ENCODE results near the gene PIK3C2G.

Gene PIK3C2G

GRCh38 chr12:18294889-18295288, 33.6 kb downstream of the PIK3C2G start:
- TF ChIP-seq ZNF274 (IDR thresholded peaks at IDR 0.05; ENCODE audit: low read depth, low read length) = no peak
- no peak overlapping the region for H3K4me3 ChIP-seq (ENCODE audit: low read length)

GRCh38 chr12:18296201-18296908, 35.0 kb downstream of the PIK3C2G start:
- no peak for TF ChIP-seq ZNF274 (IDR thresholded peaks at IDR 0.05; ENCODE audit: low read depth, low read length)
- H3K4me3 ChIP-seq (ENCODE audit: low read length) = no peak overlapping the region

- TF ChIP-seq ZNF274 (IDR thresholded peaks at IDR 0.05; ENCODE audit: low read depth, low read length) = no peak
- H3K4me3 ChIP-seq (ENCODE audit: low read length) = no peak overlapping the region
Observed at GRCh38 chr12:18296909-18297280, 35.6 kb downstream of the PIK3C2G start.

- TF ChIP-seq ZNF274 (IDR thresholded peaks at IDR 0.05; ENCODE audit: low read depth, low read length) = no peak
- H3K4me3 ChIP-seq (ENCODE audit: low read length) = no peak overlapping the region
Observed at GRCh38 chr12:18297902-18298301, 36.6 kb downstream of the PIK3C2G start.

DNA sequence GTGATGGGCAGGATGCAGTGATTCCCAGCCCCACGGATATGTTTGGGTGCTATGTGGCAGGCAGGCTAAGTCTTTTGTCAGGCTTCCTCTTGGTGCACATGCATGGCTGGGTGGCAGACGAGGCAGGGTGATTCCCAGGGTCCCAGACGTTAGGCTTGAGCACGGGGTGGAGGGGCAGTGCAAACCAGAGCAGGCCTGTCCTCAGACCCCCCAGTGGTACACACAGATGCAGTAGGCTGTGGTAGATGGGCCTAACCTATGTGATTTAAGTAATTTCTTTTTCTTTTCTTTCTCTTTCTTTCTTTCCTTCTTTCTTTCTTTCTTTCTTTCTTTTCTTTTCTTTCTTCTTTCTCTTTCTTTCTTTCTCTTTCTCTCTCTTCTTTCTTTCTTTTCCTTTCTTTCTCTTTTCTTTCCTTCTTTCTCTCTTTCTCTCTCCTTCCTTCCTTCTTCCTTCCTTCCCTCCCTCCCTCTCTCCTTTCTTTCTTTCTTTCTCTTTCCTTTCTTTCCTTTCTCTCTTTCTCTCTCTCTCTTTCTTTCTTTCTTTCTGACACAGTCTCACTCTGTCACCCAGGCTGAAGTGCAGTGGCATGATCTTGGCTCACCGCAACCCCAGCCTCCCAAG, 41.6 kb downstream of the PIK3C2G start:
- TF ChIP-seq ZNF274 (IDR thresholded peaks at IDR 0.05; ENCODE audit: low read depth, low read length) = no peak
- H3K4me3 ChIP-seq (ENCODE audit: low read length) = no peak overlapping the region

- no peak overlapping the region for H3K4me3 ChIP-seq (ENCODE audit: low read length)
- no peak for TF ChIP-seq ZNF274 (IDR thresholded peaks at IDR 0.05; ENCODE audit: low read depth, low read length)
Observed at GRCh38 chr12:18304609-18305008, 43.3 kb downstream of the PIK3C2G start.

GRCh38 chr12:18306311-18306710, 45.0 kb downstream of the PIK3C2G start:
- TF ChIP-seq ZNF274 (IDR thresholded peaks at IDR 0.05; ENCODE audit: low read depth, low read length) = no peak
- no peak overlapping the region for H3K4me3 ChIP-seq (ENCODE audit: low read length)

DNA sequence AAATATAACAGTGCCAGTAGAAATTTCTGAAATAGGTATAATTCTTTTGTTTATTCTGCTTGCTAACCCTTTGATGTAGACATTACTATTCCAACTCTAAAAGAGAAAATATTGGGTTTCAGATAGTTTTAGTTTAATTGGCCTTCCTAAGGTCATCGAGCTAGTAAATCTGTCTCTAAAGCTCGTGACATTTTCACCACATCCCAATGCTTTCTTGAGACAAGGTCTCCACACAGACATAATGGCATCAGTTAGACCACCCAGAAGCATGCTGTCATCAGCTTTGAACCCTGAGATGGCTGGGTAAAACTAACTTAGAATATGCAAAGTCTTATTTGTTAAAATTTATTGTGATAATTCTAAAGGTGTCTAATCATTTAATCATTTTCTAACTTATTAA, 52.0 kb downstream of the PIK3C2G start:
- no peak for TF ChIP-seq ZNF274 (IDR thresholded peaks at IDR 0.05; ENCODE audit: low read depth, low read length)
- H3K4me3 ChIP-seq (ENCODE audit: low read length) = no peak overlapping the region

- no peak for TF ChIP-seq ZNF274 (IDR thresholded peaks at IDR 0.05; ENCODE audit: low read depth, low read length)
- H3K4me3 ChIP-seq (ENCODE audit: low read length) = no peak overlapping the region
Observed at GRCh38 chr12:18320036-18320617, 58.8 kb downstream of the PIK3C2G start.

DNA sequence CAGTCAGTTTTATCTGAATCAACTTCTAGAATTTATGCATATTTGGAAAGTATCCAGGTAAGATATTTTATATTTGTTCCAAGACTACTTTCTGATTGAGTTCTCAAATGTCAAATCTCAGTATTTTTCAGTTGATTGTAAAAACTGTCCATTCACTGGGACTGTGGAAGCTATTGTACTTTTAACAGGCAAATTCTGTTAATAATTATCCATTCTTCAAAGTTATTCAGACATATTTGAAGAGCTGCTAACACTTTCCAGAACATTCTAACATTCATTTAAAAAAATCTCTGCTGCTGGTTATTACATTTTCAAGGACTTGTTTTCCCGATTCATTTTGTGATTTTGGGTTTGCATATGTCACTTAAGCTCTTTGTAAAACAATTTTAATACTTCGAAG, 59.7 kb downstream of the PIK3C2G start:
- no peak for TF ChIP-seq ZNF274 (IDR thresholded peaks at IDR 0.05; ENCODE audit: low read depth, low read length)
- no peak overlapping the region for H3K4me3 ChIP-seq (ENCODE audit: low read length)

GRCh38 chr12:18323159-18323558, 61.8 kb downstream of the PIK3C2G start:
- H3K4me3 ChIP-seq (ENCODE audit: low read length) = no peak overlapping the region
- no peak for TF ChIP-seq ZNF274 (IDR thresholded peaks at IDR 0.05; ENCODE audit: low read depth, low read length)

DNA sequence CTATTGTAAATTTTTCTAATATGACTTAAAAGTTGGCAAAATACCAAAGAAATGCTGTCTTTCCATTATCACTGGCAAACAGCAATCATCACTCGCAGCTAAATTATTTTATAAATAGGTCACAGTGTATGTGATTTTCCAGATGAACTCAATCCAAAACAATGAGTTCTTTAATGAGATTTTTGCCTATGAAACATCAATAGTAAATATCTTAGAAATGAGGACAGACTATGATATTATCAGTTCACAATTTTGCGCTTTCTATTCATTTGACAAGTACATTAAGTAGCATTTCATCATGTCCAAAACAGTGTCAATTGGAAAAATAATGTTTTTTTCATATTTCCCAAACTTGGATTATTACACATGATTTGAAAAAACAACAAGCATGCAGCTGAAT, 65.7 kb downstream of the PIK3C2G start:
- TF ChIP-seq ZNF274 (IDR thresholded peaks at IDR 0.05; ENCODE audit: low read depth, low read length) = no peak
- no peak overlapping the region for H3K4me3 ChIP-seq (ENCODE audit: low read length)

DNA sequence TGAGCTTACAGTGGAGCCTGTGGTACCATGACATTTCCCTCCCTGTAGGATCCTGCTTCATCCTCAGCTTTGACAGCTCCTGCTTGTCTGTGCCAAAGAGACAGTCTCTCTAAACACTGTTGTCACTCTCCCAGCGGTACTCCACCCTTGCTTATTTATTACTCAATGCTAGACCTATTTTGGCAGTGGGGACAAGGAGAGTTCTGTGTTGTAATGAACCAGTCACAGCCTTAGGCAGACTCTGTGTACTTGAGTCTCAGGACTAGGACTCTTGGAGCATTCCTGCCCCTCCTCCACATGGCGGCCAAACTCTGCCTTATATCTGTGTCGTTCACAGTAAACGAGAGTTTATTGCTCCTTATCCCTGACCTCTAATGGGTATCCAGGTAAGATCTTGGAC, 70.9 kb downstream of the PIK3C2G start:
- H3K4me3 ChIP-seq (ENCODE audit: low read length) = no peak overlapping the region
- TF ChIP-seq ZNF274 (IDR thresholded peaks at IDR 0.05; ENCODE audit: low read depth, low read length) = no peak

DNA sequence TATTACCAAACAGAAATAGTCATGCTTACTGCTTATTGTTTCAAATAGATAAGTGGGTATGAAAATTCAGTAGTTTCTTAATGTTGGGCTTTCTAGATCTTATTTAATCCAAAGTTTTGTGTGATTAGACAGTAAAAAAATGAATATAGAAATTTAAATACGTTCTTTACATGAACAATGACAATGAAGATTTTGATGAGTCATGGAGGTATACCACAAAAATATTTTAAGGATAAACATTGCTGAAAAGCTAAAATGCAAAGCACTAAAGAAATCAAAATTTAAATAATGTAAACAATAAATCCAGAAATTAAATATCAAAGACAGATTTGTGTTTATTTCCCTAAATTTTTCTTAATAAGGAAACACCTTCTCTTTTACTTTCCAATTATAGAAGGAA, 78.3 kb downstream of the PIK3C2G start:
- TF ChIP-seq ZNF274 (IDR thresholded peaks at IDR 0.05; ENCODE audit: low read depth, low read length) = no peak
- no peak overlapping the region for H3K4me3 ChIP-seq (ENCODE audit: low read length)

- no peak overlapping the region for H3K4me3 ChIP-seq (ENCODE audit: low read length)
- TF ChIP-seq ZNF274 (IDR thresholded peaks at IDR 0.05; ENCODE audit: low read depth, low read length) = no peak
Observed at GRCh38 chr12:18340186-18340585, 78.9 kb downstream of the PIK3C2G start.
